Kidney capillary endothelial cell (primary cell): ENCODE data around the gene CAPN9.
"Not testable (repeated sequence)": the region's sequence is repeated elsewhere in the genome, so short reads cannot be mapped to it uniquely, and the experiment has no call there.

ENCODE experiments used
- DNase-seq: peaks from one replicate; pipeline ENCODE4 v3.0.0-alpha.2; 2018; ENCODE audit warnings: low spot score

The CAPN9 gene

GRCh38 chr1:230825761-230826160 is 78.6 kb downstream of the CAPN9 start:
- no peak for DNase-seq

GRCh38 chr1:230826166-230826875 is 79.1 kb downstream of the CAPN9 start:
- no peak for DNase-seq

GRCh38 chr1:230827081-230827681 is 80.0 kb downstream of the CAPN9 start:
- DNase-seq, result no peak

- no peak for DNase-seq
Measured at GRCh38 chr1:230827801-230828200, 80.6 kb downstream of the CAPN9 start.

GRCh38 chr1:230828421-230828820 is 81.2 kb downstream of the CAPN9 start:
- DNase-seq, result no peak

GRCh38 chr1:230831771-230832170 is 84.6 kb downstream of the CAPN9 start:
- DNase-seq, result no peak

- no peak for DNase-seq
Measured at GRCh38 chr1:230832476-230832875, 85.3 kb downstream of the CAPN9 start.

- DNase-seq, result no peak
Measured at GRCh38 chr1:230833511-230833910, 86.3 kb downstream of the CAPN9 start.

GRCh38 chr1:230834292-230834691 is 87.1 kb downstream of the CAPN9 start:
- DNase-seq, result no peak

- no peak for DNase-seq
Measured at GRCh38 chr1:230836347-230836746, 89.2 kb downstream of the CAPN9 start.

- no peak for DNase-seq
Measured at GRCh38 chr1:230836793-230837192, 89.6 kb downstream of the CAPN9 start.

GRCh38 chr1:230839173-230839572 is 92.0 kb downstream of the CAPN9 start:
- no peak for DNase-seq

- no peak for DNase-seq
Measured at GRCh38 chr1:230842801-230843200, 95.6 kb downstream of the CAPN9 start.

- no peak for DNase-seq
Measured at GRCh38 chr1:230843503-230844309, 96.5 kb downstream of the CAPN9 start.

- DNase-seq, result no peak
Measured at GRCh38 chr1:230844561-230844960, 97.4 kb downstream of the CAPN9 start.

GRCh38 chr1:230845184-230845583 is 98.0 kb downstream of the CAPN9 start:
- not testable (repeated sequence) for DNase-seq

- no peak for DNase-seq
Measured at GRCh38 chr1:230848235-230848634, 101.0 kb downstream of the CAPN9 start.

- DNase-seq, result peak; percentile 7
Measured at GRCh38 chr1:230849451-230850224, 102.5 kb downstream of the CAPN9 start.

- no peak for DNase-seq
Measured at GRCh38 chr1:230850547-230850946, 103.4 kb downstream of the CAPN9 start.

- DNase-seq, result no peak
Measured at GRCh38 chr1:230851291-230851691, 104.1 kb downstream of the CAPN9 start.
